ENCODE measurements around the gene ODAD4.
"Not testable (repeated sequence)": the region's sequence is repeated elsewhere in the genome, so short reads cannot be mapped to it uniquely, and the experiment has no call there.

ODAD4 gene

GRCh38 chr17:42001729-42002128, 71.3 kb downstream of the ODAD4 start:
- DNase-seq (ENCODE audit: low read depth) = no peak

GRCh38 chr17:42002175-42002791, 71.9 kb downstream of the ODAD4 start:
- DNase-seq (ENCODE audit: low read depth) = no peak

GRCh38 chr17:42002792-42003301, 72.4 kb downstream of the ODAD4 start:
- no peak for DNase-seq (ENCODE audit: low read depth)

- DNase-seq (ENCODE audit: low read depth) = no peak
Measured at GRCh38 chr17:42005166-42005565, 74.7 kb downstream of the ODAD4 start.

GRCh38 chr17:42009170-42009569, 78.8 kb downstream of the ODAD4 start:
- no peak for DNase-seq (ENCODE audit: low read depth)

- not testable (repeated sequence) for DNase-seq (ENCODE audit: low read depth)
Measured at GRCh38 chr17:42010266-42010680, 79.9 kb downstream of the ODAD4 start.

GRCh38 chr17:42010898-42011516, 80.6 kb downstream of the ODAD4 start:
- DNase-seq (ENCODE audit: low read depth) = no peak

GRCh38 chr17:42012363-42012762, 81.9 kb downstream of the ODAD4 start:
- DNase-seq (ENCODE audit: low read depth) = not testable (repeated sequence)

- DNase-seq (ENCODE audit: low read depth) = not testable (repeated sequence)
Measured at GRCh38 chr17:42013740-42014139, 83.3 kb downstream of the ODAD4 start.

Data from activated T-cell treated with anti-CD3 and anti-CD28 coated beads for 24 hours (primary cell).